Smooth muscle cell (in vitro differentiated cells): ENCODE results near the gene KLHL13. TPM values are rescaled to one million over a fixed set of nuclear protein-coding genes. Genes with fewer than 3 reads are reported as not detected.
"Not testable (repeated sequence)": the region's sequence is repeated elsewhere in the genome, so short reads cannot be mapped to it uniquely, and the experiment has no call there.

Experiments used
- DNase-seq: peaks from one replicate; lab custom pipeline; 2025; ENCODE audit not compliant: unreplicated experiment; lab: John Stamatoyannopoulos, UW
- H2AFZ ChIP-seq: fragments of 200-600 bp; sonication (generic); 2 replicates; pipeline ENCODE4 v1.6.0; 2016; ENCODE audit warnings: antibody characterized with exemption, low read depth, mild to moderate bottlenecking
- H3F3A ChIP-seq: fragments of 200-600 bp; sonication (generic); 2 replicates; pipeline ENCODE4 v1.6.0; 2017; ENCODE audit warnings: antibody characterized with exemption, low read depth
- H3K27ac ChIP-seq: fragments of 200-600 bp; sonication (generic); 2 replicates; pipeline ENCODE4 v1.5.1; 2016; ENCODE audit warnings: low read depth, mild to moderate bottlenecking
- H3K27me3 ChIP-seq: fragments of 200-600 bp; sonication (generic); 2 replicates; pipeline ENCODE4 v1.6.1; 2016; ENCODE audit warnings: low read depth, mild to moderate bottlenecking
- H3K36me3 ChIP-seq: fragments of 200-600 bp; sonication (generic); 2 replicates; pipeline ENCODE4 v1.5.1; 2016; ENCODE audit warnings: low read depth
- H3K4me1 ChIP-seq: fragments of 200-600 bp; sonication (generic); 2 replicates; pipeline ENCODE4 v1.5.1; 2016; ENCODE audit warnings: low read depth
- H3K4me2 ChIP-seq: fragments of 200-600 bp; sonication (generic); 2 replicates; pipeline ENCODE4 v1.6.0; 2016; ENCODE audit warnings: mild to moderate bottlenecking
- H3K4me3 ChIP-seq: fragments of 200-600 bp; sonication (generic); 2 replicates; pipeline ENCODE4 v1.5.1; 2016; ENCODE audit warnings: mild to moderate bottlenecking
- H3K79me2 ChIP-seq: fragments of 200-600 bp; sonication (generic); 2 replicates; pipeline ENCODE4 v1.6.0; 2016; ENCODE audit warnings: low read depth, mild to moderate bottlenecking
- H3K9ac ChIP-seq: fragments of 200-600 bp; sonication (generic); 2 replicates; pipeline ENCODE4 v1.6.0; 2016; ENCODE audit warnings: low read depth
- H3K9me3 ChIP-seq: fragments of 200-600 bp; sonication (generic); replicated peaks from 2 replicates; pipeline ENCODE4 v1.5.1; 2016; ENCODE audit warnings: low read depth
- H4K20me1 ChIP-seq: fragments of 200-600 bp; sonication (generic); 2 replicates; pipeline ENCODE4 v1.6.0; 2016; ENCODE audit warnings: low read depth
- WGBS: methylation state at CpG from one replicate; pipeline ENCODE4 v1.1.7; 2016; ENCODE audit warnings: low lambda C conversion rate; 5-methylcytosine and 5-hydroxymethylcytosine counted together
- polyA plus RNA-seq: library from polyadenylated mRNA; unstranded; fragments of >200 nt; fragmentation: Nextera tagmentation; extraction: Ambion mirVana; gene quantifications from 2 replicates; pipeline ENCODE4 v1.2.1, GENCODE V29; 2016
- total RNA-seq: library from RNA; depleted of rRNA; stranded (reverse); fragments of >200 nt; gene quantifications from 2 replicates; pipeline ENCODE4 v1.2.3, GENCODE V29; 2014
- TF ChIP-seq, protein P1 (sequence below): fragments of 200-600 bp; sonication (generic); IDR thresholded peaks from 2 replicates; pipeline ENCODE4 v1.5.1; 2017; ENCODE audit warnings: borderline replicate concordance, mild to moderate bottlenecking, antibody characterized with exemption; ENCODE audit not compliant: insufficient read depth, poor library complexity, severe bottlenecking

The KLHL13 gene
- total and polyA plus RNA-seq, 2 experiments from 2014 or later, result 0.32 to 3.4 TPM

- H3K9ac ChIP-seq, result no peak overlapping the region
- no peaks in the 10 kb centered on the region for H3K4me1 ChIP-seq
- H3K4me2 ChIP-seq, result no peak overlapping the region
- no peaks in the 10 kb centered on the region for H3K9me3 ChIP-seq
- no peaks in the 10 kb centered on the region for H4K20me1 ChIP-seq
- H2AFZ ChIP-seq, result no peak overlapping the region
- no peak overlapping the region for H3K4me3 ChIP-seq
- H3K27me3 ChIP-seq, result no peaks in the 10 kb centered on the region
- DNase-seq, result no peak
- TF ChIP-seq, protein P1, sequence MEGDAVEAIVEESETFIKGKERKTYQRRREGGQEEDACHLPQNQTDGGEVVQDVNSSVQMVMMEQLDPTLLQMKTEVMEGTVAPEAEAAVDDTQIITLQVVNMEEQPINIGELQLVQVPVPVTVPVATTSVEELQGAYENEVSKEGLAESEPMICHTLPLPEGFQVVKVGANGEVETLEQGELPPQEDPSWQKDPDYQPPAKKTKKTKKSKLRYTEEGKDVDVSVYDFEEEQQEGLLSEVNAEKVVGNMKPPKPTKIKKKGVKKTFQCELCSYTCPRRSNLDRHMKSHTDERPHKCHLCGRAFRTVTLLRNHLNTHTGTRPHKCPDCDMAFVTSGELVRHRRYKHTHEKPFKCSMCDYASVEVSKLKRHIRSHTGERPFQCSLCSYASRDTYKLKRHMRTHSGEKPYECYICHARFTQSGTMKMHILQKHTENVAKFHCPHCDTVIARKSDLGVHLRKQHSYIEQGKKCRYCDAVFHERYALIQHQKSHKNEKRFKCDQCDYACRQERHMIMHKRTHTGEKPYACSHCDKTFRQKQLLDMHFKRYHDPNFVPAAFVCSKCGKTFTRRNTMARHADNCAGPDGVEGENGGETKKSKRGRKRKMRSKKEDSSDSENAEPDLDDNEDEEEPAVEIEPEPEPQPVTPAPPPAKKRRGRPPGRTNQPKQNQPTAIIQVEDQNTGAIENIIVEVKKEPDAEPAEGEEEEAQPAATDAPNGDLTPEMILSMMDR, result no peak
- H3K36me3 ChIP-seq, result no peaks in the 10 kb centered on the region
- H3K27ac ChIP-seq, result no peak overlapping the region
- H3K79me2 ChIP-seq, result no peaks in the 10 kb centered on the region
- no peaks in the 10 kb centered on the region for H3F3A ChIP-seq
Measured at GRCh38 chrX:117969328-117969727, 147.3 kb downstream of the KLHL13 start.

GRCh38 chrX:117959045-117959444 is 157.6 kb downstream of the KLHL13 start:
- H3K4me2 ChIP-seq, result no peak overlapping the region
- WGBS, result 79% methylated on average over 4 of the region's 4 CpGs
- DNase-seq, result no peak
- no peaks in the 10 kb centered on the region for H3K36me3 ChIP-seq
- H3K9me3 ChIP-seq, result no peaks in the 10 kb centered on the region
- H3K27ac ChIP-seq, result no peak overlapping the region
- H3K9ac ChIP-seq, result no peak overlapping the region
- TF ChIP-seq, protein P1, result no peak
- no peaks in the 10 kb centered on the region for H3F3A ChIP-seq
- H3K4me1 ChIP-seq, result no peaks in the 10 kb centered on the region
- H3K79me2 ChIP-seq, result no peaks in the 10 kb centered on the region
- H3K27me3 ChIP-seq, result no peaks in the 10 kb centered on the region
- no peak overlapping the region for H2AFZ ChIP-seq
- H4K20me1 ChIP-seq, result no peaks in the 10 kb centered on the region
- no peak overlapping the region for H3K4me3 ChIP-seq

DNA sequence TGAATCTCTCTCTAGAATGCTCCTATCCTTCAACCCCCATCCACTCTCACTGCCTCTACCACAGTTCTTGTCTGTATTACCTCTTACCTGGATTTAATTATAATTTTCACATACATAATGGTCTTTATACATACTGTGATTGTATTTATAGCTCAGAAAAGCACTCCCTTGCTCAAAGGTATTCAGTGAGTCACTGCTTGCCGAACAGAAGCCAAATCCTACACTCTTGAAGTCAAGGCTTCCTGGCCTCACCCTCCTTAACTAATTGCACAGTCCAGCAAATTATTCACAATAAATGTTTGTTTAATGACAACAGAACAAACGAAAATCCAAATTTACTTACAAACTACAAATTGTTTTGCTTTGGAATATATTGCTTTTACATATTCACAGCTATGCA is 159.5 kb downstream of the KLHL13 start:
- Histone ChIP-seq H3K79me2 (no peaks in the 10 kb centered on the region), H2AFZ (no peak overlapping the region), H4K20me1 (no peaks in the 10 kb centered on the region), H3K4me3 (no peak overlapping the region), H3F3A (no peaks in the 10 kb centered on the region), H3K27ac (no peak overlapping the region), H3K9ac (no peak overlapping the region), H3K9me3 (no peaks in the 10 kb centered on the region), H3K4me2 (no peak overlapping the region), H3K27me3 (no peaks in the 10 kb centered on the region), H3K4me1 (no peaks in the 10 kb centered on the region), H3K36me3 (no peaks in the 10 kb centered on the region)
- TF ChIP-seq, protein P1, result no peak
- 42% methylated on average over 2 of the region's 2 CpGs for WGBS
- no peak for DNase-seq

- H3K9me3 ChIP-seq, DNase-seq, H4K20me1 ChIP-seq, H3K27me3 ChIP-seq, H2AFZ ChIP-seq, H3K4me1 ChIP-seq, H3F3A ChIP-seq, H3K79me2 ChIP-seq, H3K27ac ChIP-seq, H3K4me3 ChIP-seq, H3K36me3 ChIP-seq, H3K4me2 ChIP-seq, H3K9ac ChIP-seq: not testable (repeated sequence)
- WGBS, result 58% methylated on average over 1 of the region's 1 CpG
Measured at GRCh38 chrX:117939296-117939695, 177.3 kb downstream of the KLHL13 start.
